Measurements from ENCODE around the gene HMGCLL1.

The HMGCLL1 gene

DNA sequence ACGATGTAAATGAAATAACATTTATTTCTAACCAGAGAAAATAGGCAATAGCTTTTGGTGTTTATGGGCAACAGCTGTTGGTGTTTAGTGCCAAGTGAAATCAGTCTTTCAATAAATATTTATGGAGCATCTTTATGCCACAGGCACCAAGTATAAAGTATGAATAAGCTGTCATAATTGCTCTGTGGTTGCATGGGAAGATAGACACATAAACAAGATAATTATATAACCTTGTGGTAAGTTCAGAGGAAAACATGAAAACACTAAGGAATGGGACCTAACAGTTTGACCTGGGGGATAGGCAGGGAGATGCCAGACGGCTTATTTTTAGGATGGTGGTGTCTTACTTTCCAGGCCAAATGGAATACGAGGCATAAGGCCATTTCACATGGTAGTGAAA is 140.8 kb downstream of the HMGCLL1 start:
- no peak for DNase-seq

DNA sequence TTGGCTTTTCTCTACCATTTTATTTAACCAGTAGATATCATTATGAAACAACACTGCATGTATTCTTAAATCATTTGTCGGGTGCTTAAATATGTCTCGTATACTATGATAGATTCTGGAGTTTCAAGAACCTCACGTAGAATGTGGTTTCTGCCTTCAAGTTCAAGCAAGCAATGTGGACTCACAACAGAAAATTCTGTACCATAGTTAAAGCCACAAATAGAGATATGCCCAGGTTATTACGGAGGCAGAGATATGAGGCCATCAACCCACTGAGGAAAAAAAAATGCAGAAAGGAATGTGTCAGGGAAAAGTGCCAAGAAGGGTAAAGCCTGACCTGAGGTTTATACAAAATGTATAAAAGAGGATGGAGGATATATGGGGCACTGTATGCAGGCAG is 141.9 kb downstream of the HMGCLL1 start:
- DNase-seq = no peak

DNA sequence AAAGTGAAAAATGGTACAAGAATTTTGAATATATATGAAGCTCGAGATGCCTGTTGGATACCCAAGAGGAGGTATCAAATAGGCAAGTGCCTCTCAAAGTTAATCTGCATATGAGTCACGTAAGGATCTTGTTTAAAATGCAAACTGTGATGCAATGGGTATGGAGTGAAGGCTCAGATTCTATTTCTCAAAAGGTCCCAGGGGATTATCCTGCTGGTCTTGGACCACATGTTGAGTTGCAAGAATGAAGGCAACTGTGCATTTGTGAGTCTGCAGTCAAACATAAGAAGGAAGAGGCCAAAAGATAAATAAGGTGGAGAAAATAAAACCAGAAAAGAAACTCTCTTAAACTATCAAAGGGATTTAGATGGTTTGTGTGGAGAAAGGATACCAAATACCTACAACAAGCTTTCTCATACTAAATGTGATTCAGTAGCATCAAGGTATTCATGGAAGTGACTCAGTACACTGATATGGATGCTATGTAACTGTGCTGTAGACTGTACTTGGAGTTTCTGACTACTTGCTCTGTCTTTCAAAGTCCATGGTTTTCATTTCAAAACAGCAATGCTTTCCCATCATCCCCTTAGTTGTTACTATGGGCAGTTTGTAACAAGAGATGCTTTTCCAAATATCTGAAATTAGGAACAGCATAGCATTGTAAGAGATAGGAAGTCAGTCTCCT is 145.4 kb downstream of the HMGCLL1 start:
- DNase-seq = no peak

DNA sequence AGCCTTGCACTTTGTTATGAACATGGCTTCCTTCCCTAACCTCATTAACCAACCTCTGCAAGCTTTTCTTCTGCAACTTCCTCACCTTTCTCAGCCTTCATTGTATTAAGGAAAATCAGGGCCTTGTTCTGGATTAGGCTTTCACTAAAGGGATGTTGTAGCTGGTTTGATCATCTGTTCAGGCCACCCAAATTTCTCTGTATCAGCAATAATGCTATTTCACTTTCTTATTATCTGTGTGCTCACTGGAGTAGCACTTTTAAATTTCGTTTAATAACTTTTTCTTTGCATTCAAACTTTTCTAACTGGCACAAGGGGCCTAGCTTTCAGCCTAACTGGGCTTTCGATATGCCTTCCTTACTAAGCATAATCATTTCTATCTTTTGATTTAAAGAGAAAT is 155.1 kb downstream of the HMGCLL1 start:
- DNase-seq = no peak

DNA sequence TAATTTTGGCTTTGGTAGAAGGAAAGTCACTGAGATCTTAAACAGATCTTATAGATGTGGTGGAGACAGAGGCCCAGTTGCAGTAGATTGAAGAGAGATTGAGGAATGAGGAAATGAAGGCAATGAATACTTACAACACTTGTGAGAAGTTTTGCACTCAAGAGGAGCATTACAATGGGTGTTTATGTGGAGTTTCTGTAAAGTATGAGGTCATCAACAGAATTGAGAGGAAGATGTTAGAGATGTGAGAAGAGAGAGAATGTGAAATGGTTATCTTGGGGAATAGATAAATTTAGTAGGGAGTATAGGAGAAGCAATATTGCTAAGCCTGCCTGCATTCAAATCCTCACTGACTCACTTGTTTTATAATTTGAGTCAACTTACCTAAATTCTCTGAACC is 168.3 kb downstream of the HMGCLL1 start:
- no peak for DNase-seq

DNA sequence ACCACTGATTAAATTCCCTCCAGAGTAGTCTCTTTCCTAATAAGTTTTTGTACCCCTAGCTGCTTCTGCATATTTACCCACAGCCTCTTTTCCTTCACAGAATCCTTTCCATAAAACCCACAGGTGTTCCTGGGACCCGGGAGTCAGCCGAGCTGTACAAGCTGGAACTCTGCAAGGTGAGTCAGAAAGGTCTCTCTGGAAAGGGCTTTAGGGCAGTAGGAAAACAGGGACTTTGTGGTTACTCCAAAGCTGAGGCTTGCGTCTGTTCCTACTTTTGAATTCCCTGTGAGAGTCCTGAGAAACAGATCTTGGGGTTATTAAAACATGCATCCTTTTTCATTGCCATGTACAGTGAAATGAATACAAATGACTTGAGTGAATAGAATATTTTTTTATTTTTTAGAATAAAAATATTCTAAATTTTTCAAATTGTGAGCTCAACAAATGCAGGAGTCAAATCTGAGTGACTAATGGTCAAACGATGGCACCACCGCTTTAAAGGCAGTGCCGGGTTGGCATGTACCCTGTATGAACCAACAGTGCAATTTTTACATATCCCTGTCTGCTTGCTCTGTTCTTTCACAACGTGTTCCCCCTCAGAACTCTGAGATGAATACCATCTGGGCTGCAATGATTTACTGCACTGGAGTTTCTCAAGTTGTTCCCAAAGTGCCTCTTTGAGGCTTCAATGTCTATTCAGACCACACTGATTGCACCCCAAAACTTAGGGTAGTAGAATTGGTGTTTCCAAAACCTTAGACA is 173.3 kb downstream of the HMGCLL1 start:
- no peak for DNase-seq

DNA sequence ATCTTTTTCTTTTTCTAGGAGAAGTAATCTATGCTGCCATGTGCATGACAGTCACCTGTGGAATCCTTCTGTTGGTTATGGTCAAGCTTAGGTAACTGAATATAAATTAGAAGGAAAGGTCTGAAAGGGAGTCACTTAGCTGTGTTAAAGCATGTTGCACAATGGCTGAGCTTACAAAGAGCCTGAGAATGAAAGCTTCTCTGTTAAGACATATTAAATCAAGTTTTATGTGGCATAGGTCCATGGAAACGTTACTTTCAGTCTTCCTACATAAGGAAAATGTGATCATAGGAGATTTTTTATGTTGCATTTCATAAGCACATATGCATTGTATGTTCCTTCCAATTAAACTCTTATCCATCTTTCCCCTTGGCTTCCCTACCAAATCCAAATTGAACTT is 179.6 kb downstream of the HMGCLL1 start:
- no peak for DNase-seq

DNA sequence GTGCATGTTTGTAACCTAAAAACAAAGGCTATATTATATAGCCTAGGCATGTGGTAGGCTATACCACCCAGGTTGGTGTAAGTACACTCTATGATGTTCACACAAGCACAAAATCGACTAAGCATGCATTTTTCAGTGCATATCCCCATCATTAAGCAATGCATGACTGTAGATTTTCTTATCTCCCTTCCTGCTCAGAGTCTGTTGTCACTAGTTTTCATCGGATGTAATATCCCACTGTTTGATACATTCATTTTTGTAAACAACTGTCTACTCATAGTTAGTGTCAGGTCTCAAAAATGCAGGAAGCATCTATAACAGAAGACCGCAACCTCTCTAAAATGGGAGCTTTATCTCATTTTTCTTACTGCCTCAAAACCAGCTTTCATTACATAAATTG is 181.0 kb downstream of the HMGCLL1 start:
- DNase-seq = no peak

DNA sequence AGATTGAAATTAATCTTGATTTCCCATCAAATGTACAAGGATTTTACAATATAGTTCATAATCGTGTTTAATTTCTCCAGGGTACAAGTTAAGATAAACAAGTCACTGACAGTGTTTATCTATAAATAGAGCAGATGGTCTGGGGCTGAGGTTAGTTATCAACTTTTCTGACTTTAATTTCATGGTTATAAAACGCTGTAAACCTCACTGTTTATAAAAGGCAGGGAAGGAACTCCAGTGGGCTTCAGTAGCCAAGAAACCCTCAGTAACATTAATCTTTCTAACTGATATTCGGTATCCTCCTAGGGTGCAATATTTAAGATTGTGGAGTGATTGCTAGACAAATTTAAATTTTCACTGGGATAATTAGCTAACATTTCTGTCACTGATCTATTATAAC is 183.1 kb downstream of the HMGCLL1 start:
- DNase-seq = no peak

DNA sequence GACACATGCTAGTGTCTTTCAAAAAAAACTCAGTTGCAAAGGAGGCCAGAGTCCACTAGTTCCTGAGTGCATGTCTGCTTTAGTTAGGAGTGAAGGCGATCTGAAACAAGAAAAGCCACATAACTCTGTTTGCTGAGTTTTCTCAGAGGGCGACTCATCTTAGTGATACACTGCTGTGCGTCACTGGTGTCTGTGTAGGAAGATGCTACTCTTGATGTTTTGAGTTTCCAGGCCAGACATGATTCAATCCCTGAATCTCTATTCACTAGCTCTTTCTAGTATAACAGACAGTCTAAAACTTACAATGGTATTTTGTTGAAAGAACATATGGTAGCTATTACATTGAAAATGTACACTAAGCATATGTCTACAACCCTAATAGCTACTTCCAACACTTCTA is 190.8 kb downstream of the HMGCLL1 start:
- no peak for DNase-seq
